Measurements from ENCODE around the gene RNF157.

Gene RNF157

GRCh38 chr17:76123749-76124581, 116.3 kb downstream of the RNF157 start:
- DNase-seq (ENCODE audit: low read depth), result no peak

GRCh38 chr17:76123191-76123499, 117.1 kb downstream of the RNF157 start:
- no peak for DNase-seq (ENCODE audit: low read depth)

- DNase-seq (ENCODE audit: low read depth), result no peak
These were observed 117.7 kb downstream of the RNF157 start for GRCh38 chr17:76122431-76123190.

GRCh38 chr17:76121932-76122430, 118.3 kb downstream of the RNF157 start:
- DNase-seq (ENCODE audit: low read depth), result no peak

- DNase-seq (ENCODE audit: low read depth), result no peak
These were observed 119.7 kb downstream of the RNF157 start for GRCh38 chr17:76120658-76121008.

GRCh38 chr17:76119409-76120371, 120.6 kb downstream of the RNF157 start:
- no peak for DNase-seq (ENCODE audit: low read depth)

- no peak for DNase-seq (ENCODE audit: low read depth)
These were observed 125.0 kb downstream of the RNF157 start for GRCh38 chr17:76115138-76115754.

GRCh38 chr17:76111956-76112355, 128.3 kb downstream of the RNF157 start:
- DNase-seq (ENCODE audit: low read depth), result no peak

- no peak for DNase-seq (ENCODE audit: low read depth)
These were observed 132.8 kb downstream of the RNF157 start for GRCh38 chr17:76107509-76107908.

GRCh38 chr17:76106703-76107102, 133.6 kb downstream of the RNF157 start:
- DNase-seq (ENCODE audit: low read depth), result no peak

GRCh38 chr17:76104896-76105231, 135.4 kb downstream of the RNF157 start:
- no peak for DNase-seq (ENCODE audit: low read depth)

GRCh38 chr17:76104140-76104895, 136.0 kb downstream of the RNF157 start:
- DNase-seq (ENCODE audit: low read depth), result no peak

GRCh38 chr17:76103274-76104139, 136.8 kb downstream of the RNF157 start, which contains the start of gene EXOC7:
TSS of gene EXOC7 (minus strand) at chr17:76103787. CDS start at chr17:76103692, 95 bp downstream.
- DNase-seq (ENCODE audit: low read depth), result peak; percentile 90

GRCh38 chr17:76102944-76103273, 137.4 kb downstream of the RNF157 start:
- DNase-seq (ENCODE audit: low read depth), result no peak

- no peak for DNase-seq (ENCODE audit: low read depth)
These were observed 142.5 kb downstream of the RNF157 start for GRCh38 chr17:76097716-76098295.

- DNase-seq (ENCODE audit: low read depth), result no peak
These were observed 144.3 kb downstream of the RNF157 start for GRCh38 chr17:76095943-76096342.

- no peak for DNase-seq (ENCODE audit: low read depth)
These were observed 146.2 kb downstream of the RNF157 start for GRCh38 chr17:76094046-76094445.

- DNase-seq (ENCODE audit: low read depth), result no peak
These were observed 147.5 kb downstream of the RNF157 start for GRCh38 chr17:76092526-76093413.
